GM19372 (cell line): ENCODE measurements around the gene SUFU.
"Not testable (repeated sequence)": the region's sequence is repeated elsewhere in the genome, so short reads cannot be mapped to it uniquely, and the experiment has no call there.

ENCODE experiments used
- ATAC-seq: cut with Tn5 transposase; IDR thresholded peaks from one replicate; pipeline ENCODE4 v1.9.1; 2021; ENCODE audit warnings: mild to moderate bottlenecking, low read depth, moderate library complexity; ENCODE audit not compliant: unreplicated experiment

The SUFU gene

DNA sequence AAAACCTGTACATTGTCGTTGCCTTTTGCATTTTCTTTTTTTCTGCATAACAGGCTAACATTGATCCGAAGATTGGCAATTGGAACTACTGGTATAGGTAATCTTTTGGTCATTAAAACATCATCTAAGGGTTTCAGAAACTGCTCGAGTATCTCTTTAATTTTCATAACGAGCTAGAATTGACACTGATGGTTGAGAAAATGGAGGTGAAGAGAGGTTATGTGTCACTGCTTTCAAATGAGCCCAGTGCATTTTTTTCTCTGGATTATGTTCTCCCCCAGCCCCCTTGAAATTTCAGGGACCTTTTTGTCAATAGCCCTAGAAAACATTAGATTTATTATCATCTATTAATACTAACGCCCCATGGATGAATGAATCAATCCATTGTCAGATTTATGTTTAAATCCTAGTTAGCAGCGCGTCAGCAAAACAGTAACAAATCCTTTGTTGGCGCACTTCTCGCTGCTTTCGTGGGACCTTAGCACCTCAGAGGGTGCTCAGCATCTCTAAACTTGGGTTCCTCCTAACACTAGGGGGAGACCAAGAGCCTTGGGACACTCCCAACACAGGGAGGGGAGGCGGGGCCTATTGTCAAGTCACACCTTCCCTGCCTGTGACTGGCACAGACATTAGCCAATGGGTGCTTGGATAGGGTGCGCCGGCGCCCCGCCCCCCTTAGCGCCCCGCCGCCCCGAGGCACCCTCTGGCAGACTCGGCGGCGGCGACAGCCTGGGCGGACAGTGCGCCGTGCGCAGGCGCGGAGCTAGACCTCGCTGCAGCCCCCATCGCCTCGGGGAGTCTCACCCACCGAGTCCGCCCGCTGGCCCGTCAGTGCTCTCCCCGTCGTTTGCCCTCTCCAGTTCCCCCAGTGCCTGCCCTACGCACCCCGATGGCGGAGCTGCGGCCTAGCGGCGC lies at the start of gene SUFU:
SUFU (plus strand) TSS at position 709 of the 915 bp plus-strand sequence; CDS start at position 890, 181 bp downstream.
- peak; percentile 59 for ATAC-seq

- ATAC-seq, result not testable (repeated sequence)
Observed at GRCh38 chr10:102454662-102455487, 48.9 kb upstream of the SUFU start.

- no peak for ATAC-seq
Observed at GRCh38 chr10:102455893-102456471, 47.8 kb upstream of the SUFU start.

DNA sequence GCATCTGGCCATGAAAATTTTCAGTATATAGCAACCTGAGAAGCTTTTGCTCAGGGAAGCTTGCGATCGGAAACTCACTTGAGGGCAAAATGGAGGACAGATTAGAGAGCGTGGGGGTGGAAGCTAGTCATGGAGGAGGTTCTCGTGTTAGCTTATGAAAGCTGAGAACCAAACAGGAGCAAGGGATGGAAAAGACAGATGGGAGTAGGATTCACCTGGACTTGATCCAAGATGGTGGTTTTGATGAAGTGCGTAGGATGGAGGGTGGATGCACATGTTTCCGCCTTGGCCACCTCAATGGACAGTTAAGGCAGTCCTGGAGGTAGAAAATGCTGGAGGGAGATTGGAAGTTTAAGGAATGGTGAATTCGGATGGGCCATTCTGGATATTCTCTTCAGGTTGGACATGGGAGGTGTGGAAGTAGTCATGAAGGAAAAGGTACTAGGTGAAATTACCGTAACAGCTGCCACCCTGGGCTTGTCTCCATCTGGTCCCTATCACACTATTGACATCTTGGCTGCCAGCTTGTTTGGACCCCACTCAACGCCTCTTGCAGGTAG lies 46.1 kb upstream of the SUFU start:
- ATAC-seq, result no peak

GRCh38 chr10:102458656-102459055 lies 45.1 kb upstream of the SUFU start:
- ATAC-seq, result no peak

DNA sequence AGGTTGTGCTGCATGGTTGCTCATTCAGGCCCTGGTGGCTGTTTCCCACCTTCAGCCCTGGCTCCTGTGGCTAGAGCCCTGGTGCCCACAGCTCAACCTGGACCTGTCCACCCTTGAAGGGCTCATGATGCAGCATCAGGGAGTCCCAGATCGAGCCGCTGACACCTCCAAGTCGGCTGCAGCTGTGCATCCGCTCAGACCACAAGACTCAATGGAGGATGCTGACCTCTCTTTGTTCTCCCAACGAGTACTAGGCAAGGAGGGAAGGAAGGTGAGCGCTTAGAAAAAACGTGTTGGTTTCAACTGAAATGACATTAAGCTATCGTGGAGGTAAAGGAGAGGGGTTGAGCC lies 43.0 kb upstream of the SUFU start:
- ATAC-seq, result peak; percentile 32

DNA sequence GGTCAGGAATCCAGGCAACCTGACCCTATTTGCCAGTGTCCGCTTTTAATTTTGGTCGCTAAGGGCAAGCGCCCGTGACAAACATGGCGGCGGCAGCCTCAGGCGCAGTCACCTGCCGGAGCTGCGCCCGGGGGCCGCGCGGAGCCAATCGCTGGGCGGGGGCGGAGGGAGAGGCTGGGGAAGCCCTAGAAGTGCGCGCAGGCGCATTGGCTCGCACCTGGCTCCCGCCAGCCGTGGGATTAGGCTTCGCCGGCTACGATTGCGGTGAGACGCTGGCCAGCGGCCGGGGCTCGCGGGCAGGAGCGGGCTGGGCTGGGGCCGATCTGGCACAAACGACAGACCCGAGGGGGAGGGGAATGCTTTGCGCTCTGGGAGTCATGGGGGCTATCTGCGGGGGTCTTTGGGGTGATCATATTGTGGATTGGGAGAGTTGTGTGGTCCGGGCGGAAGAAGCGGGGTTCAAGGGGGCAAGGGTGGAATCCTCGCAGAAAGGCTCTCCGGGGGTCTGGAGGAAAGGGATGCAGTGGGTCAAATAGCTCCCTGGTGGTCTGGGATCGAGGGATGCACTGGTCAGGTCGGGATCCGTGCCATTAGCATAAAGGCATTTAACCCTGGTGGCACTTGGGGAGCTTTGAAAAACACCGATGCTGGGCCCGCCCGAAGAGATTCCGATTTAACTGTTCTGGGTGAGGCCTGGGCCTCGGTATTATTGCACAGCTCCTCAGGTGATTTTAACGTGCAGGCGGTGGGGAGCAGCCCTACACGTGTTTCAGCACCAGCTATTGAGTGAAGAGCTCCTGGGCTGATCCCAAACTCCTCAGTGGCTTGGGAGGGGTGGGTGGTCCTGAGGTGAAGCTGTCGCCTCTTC lies 42.4 kb upstream of the SUFU start:
- ATAC-seq, result peak; percentile 91

GRCh38 chr10:102462512-102463054 lies 41.2 kb upstream of the SUFU start:
- no peak for ATAC-seq

GRCh38 chr10:102463983-102464382 lies 39.8 kb upstream of the SUFU start:
- no peak for ATAC-seq

GRCh38 chr10:102465466-102465865 lies 38.3 kb upstream of the SUFU start:
- ATAC-seq, result no peak

DNA sequence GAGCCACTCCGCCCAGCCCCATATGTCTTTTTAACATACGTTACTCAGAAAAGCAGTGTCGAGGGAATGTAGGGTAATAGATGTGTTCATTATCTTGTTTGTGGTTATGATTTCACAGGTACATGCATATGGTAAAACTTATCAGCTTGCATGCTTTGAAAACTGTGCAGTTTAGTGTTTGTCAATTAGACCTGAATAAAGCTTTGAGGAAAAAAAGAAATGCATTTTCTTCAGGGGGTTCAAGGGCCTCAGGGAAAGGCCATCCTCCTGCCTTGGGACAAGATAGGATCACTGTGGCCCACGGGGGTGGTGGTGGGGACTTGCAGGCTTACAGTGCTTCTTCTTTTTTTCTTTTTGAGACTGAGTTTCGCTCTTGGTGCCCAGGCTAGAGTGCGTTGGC lies 36.5 kb upstream of the SUFU start:
- ATAC-seq, result no peak

GRCh38 chr10:102467971-102468438 lies 35.8 kb upstream of the SUFU start:
- ATAC-seq, result no peak

GRCh38 chr10:102468683-102469082 lies 35.1 kb upstream of the SUFU start:
- ATAC-seq, result no peak

DNA sequence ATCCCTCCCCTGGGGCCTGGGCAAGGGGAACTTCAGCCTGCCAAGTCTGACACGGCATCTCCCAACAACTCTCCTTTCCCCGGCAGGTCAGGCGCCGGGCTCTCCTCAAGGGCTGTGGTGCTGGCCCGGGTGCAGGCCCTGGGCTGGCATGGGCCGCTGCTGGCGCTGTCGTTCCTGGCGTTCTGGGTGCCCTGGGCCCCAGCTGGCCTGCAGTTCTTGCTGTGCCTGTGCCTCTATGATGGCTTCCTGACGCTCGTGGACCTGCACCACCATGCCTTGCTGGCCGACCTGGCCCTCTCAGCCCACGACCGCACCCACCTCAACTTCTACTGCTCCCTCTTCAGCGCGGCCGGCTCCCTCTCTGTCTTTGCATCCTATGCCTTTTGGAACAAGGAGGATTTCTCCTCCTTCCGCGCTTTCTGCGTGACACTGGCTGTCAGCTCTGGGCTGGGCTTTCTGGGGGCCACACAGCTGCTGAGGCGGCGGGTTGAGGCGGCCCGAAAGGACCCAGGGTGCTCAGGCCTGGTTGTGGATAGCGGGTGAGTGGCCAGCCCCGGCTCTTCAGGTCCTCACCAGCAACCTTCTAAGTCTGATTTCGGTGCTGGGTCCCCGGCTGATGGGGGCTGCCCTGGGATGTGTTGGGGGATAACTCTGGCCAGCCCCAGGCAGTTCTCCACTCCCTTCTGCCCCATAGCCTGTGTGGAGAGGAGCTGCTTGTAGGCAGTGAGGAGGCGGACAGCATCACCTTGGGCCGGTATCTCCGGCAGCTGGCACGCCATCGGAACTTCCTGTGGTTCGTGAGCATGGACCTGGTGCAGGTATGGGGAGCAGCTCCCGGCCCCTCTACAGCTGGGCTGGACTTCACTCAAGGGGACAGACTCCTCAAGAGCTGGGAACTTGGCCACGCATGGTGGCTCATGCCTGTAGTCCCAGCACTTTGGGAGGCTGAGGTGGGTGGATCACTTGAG lies 32.9 kb upstream of the SUFU start:
- ATAC-seq, result no peak

GRCh38 chr10:102473445-102474331 lies 30.1 kb upstream of the SUFU start:
- no peak for ATAC-seq

DNA sequence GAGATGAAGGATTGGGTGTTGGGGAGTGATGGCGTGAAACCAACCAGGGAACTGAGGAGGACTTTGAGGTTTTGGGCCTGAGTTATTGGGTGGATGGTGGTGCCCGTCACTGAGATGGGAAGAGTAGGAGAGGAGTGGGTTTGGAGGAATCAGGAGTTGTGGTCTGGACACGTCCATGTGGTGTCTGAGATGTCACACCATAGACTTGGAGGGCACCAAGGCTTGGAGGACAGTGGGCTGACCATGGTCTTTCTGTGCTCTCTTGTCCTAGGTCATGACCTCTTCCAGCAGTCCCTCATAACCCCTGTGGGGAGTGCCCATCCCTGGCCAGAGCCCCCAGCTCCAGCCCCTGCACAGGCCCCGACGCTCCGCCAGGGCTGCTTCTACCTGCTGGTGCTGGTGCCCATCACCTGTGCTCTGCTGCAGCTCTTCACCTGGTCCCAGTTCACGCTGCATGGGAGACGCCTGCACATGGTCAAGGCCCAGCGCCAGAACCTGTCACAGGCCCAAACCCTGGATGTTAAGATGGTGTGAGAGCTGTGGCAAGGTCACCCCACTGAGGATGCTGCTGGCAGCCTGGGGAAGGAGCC lies 28.2 kb upstream of the SUFU start:
- ATAC-seq, result no peak
